GM15510 (cell line): ENCODE results near the gene ZMPSTE24.

Experiments used
- POLR2A ChIP-seq: IDR thresholded peaks from 3 replicates; pipeline ENCODE4 v1.6.1; 2011; ENCODE audit warnings: borderline replicate concordance; ENCODE audit not compliant: insufficient read length; ENCODE audit errors: extremely low read depth

Gene ZMPSTE24

DNA sequence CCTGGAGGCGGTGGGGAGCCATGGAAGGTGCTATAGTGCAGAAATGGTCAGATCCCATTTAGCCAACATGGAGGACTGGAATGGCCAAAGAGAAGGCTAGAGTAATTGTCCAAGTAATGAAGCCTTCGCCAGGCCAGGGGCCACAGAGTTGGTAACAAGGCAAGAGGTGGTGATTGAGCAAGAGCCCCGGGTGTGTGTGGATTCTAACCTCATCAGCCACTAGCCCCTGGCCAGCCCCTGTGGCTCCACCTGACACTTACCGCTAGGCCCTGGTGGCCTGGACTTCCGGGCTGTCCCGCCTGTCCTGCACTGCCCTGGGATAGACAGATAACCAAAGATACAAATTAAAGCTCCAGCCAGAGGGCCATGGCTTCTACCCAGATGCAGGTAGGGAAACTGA, 49.1 kb downstream of the ZMPSTE24 start:
- TF ChIP-seq POLR2A, result no peak

DNA sequence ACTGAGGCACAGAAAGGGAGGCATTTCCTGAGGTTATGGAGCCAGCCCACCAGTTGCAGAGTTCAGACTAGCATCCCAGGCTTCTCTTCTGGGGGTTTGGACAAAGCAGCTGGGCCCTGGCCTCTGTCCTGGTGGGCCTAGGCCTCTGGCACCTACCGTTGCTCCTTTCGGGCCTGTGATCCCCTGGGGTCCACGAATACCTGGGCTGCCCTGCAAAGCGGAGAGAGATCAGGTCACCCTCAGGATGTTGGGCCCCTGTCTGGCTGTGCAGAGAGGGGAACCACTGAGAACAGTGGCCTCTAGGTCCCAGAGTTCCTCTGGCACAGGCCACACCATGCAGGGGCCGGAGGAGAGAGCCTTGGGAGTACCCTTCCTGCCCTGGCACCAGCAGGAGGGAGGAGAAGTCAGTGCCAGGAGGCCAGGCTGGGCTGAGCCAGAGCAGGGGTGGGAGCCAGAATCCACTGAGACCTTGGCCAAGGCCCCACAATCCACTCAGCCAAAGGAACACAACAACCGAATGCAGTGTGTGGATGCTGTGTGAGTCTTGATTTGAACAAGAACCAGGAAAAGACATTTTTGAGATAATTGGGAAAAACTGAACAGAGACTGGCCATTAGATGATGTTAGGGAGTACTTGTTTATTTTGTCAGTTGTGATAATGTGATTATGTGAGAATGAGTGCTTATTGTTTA, 50.1 kb downstream of the ZMPSTE24 start:
- TF ChIP-seq POLR2A, result no peak

DNA sequence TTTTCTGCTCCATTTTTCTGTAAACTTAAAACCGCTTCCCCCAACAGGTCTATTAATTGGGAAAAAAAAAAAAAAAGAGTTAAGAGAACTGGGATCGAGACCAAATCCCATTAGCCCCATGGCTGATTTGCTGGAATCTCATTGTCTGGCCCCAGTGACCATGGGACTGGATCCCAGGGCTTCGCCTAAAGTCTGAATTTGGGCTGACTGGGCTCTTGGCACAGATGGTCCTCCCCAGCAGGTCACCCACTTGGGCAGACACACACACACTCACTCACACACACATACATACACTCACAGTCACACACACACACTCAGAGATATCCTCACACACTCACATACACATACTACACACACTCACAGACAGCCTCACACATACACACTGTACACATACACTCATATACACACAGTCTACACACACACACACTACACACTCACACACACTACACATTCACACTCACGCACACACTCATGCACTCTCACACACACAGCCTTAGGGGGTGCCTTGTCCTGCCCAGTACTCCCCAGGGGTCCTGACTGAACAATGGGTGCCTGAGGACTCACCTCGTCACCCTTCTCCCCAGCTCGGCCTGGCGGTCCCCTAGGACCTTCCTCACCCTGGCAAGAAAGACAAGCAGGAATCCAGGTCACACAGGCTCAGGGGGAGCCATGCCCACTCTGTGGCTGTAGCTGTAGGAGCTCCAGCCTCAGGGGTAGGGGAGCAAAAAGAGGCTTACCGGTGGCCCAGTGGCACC, 51.5 kb downstream of the ZMPSTE24 start:
- TF ChIP-seq POLR2A, result no peak

DNA sequence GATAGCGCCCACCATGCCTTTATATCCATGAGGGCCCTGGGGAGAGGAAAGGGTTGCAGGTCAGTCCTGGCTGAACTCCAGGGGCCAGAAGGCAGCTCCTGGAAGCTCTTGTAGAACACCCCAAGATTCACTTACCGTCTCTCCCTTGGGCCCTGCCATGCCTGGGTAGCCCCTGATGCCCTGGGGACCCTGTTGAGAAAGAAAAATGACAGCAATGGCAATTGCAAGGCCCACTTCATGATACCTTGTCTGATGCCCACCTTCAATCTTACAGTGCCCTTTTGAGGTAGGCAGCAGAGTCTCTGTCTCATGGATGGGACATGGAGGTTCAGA, 52.1 kb downstream of the ZMPSTE24 start:
- TF ChIP-seq POLR2A, result no peak

DNA sequence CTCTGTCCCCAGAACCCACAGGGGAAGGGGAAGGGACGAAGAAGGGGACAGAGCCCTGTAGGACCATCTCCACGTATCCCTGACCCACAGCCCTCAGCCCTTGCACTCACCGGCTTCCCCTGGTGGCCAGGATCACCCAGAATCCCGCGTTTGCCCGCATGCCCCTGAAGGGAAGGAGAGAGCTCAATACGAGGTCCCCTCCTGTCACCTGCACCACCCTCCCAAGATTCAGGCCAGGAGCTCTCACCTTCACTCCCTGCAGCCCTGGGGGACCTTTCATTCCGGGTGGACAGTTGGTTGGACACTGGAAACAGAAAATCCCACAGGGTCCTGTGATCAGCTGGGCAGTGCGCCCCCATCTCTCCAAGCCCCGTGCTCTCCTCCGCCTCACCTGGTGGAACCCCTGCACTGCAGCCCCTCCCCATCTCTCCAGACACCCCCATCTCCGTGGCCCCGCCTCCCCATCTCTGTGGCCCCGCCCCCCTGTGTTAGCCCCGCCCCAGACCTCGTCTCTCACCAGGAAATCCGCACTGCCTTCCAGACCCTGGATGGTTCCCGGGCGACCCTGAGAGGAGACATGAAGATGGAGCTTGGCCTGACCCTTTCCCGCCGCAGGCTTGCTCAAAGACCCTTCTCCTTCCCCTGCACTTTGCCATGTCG, 53.1 kb downstream of the ZMPSTE24 start:
- no peak for TF ChIP-seq POLR2A

DNA sequence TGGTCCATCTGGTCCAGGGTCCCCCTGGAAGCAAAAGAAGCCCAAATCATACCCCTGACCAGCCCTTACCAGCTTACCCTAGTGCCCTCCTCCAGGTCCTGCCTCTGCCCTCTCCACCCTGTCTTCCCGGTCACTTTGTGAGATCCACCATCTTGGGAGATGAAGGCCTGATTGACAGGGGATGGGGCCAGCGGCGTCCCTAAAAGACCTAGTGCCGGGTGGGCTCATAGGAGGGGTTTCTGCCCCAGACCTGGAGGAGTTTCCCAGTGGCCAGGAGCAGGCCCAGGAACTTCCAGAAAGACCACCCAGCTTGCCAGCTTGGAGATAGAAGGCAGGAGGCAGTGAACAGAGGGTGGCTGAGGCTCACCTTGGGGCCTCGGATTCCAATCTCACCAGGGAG, 53.7 kb downstream of the ZMPSTE24 start:
- TF ChIP-seq POLR2A, result no peak

DNA sequence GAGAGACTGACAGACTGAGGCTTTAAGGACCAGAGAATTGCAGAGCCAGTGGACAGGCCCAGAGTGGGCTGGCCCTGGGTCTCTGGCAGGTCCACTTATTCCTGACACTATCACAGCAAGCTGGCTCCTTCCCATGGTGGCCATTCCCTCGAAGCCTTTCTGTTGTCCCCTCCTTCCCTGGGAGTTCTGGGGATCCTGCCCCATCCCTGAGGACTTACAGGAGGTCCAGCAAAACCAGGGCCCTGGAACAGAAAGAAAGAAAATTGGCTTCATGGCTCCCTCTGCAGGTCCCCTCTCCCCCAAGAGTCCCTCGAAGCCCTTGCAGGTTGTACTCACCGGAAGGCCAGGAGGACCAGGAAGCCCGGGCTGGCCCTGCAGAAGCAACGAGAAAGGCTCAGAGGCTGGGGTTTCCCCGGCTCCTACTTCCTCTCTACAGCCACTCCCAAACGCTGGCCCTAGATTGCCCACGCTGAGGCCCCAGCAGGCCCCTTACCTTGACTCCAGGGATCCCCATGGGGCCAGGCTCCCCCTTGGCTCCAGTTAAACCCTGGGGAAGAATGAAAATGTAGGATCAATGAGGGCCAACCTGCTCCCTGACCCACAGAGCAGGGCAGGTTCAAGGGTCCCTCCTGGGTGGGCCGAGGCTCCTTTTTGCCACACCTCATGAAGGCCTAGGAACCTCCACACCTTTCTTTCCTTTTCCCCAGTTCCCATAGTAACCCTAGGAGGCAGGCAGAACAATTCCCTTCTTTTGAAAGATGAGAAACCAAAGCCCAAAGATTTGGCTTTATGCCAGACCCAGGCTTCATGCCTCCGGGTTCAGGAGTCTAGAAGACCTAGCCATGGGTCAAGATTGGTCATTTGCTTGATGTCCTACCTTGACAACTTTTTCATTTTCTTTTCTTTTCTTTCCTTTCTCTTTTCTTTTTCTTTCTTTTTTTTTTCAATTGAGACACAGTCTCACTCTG, 54.5 kb downstream of the ZMPSTE24 start:
- peak; percentile 49 for TF ChIP-seq POLR2A

DNA sequence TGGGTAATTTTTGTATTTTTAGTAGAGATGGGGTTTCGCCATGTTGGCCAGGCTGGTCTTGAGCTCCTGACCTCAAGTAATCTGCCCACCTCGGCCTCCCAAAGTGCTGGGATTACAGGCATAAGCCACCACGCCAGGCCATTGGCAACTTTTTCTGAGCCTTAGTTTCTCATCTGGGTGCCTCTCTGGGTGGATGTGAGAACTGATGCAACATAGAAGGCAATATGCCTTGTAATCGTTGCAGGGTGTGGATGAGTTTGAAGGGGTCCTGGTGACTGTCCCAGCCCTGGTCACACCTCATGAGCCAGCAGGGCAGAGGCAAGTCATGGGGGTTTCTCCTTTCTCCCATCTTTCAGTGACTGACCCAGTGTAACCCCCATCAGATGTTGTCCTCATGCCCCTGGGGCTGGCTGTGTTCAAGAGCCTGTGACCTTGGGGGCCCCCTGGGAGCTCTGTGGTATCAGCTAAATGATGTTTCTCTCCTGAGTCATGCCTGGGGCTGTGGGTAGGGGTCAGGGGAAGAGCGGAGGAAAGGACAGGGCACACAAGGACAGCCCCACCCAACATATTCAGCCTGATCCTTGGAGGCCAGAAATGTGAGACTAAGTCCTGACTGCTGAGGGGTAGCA, 55.4 kb downstream of the ZMPSTE24 start:
- TF ChIP-seq POLR2A, result no peak

DNA sequence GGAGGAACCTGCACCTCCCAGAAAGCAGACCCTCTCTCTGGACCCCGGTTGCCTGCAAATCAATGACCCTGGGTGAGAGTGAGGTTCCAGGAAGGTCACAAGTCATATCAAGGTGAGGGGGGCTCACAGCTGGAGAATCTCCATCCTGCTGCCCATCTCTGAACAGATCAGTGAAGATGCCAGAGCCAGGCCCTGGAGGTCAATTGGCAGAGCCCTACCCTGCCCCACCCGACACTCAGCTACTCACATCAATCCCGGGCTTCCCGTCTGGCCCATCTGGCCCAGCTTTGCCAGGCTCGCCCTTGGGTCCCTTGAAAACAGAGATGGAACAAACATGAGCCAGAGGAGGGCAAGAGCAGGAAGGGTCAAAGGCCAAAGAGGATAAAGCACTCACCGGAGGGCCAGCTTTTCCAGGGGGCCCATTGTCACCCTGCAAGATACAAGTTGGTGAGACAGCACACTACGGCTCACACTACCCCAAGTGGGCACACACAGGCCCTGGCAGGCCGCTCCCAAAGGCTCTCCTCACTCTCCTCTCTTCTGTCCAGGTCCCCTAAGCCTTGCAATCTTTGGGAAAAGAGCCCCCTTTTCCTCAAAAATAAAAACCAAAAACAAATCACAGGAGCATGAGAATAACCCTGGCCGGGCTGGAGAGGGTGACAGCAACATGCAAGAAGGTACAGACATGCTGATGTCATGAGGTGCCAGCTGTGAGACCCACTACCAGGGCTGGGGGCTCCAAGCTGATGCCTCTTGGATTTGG, 56.1 kb downstream of the ZMPSTE24 start:
- TF ChIP-seq POLR2A, result no peak

DNA sequence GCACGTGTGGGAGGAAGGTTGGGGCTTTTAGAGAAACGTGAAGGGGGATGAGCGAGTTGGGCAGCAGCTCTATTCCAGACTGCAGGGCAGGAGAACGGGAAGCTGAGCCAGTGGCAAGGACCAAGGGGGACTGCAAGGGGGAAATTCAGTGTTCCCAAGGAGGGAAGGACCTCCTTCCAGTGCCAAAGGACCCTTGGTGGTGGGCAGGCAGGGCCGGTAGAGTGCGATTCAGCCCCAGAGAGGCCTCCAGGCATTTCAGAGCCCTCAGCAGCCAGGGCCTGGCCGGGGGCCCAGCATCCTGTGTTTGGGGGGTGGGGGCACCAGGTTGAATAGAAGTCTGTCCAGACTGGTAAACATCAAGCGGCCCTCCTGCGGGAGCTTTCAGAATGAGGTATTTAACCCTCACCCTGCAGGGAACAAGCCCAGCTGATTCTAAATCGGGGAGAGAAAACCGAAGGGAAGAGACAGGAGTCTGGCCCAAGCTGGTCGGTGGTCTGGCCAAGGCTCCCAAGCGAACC, 56.7 kb downstream of the ZMPSTE24 start:
- no peak for TF ChIP-seq POLR2A

DNA sequence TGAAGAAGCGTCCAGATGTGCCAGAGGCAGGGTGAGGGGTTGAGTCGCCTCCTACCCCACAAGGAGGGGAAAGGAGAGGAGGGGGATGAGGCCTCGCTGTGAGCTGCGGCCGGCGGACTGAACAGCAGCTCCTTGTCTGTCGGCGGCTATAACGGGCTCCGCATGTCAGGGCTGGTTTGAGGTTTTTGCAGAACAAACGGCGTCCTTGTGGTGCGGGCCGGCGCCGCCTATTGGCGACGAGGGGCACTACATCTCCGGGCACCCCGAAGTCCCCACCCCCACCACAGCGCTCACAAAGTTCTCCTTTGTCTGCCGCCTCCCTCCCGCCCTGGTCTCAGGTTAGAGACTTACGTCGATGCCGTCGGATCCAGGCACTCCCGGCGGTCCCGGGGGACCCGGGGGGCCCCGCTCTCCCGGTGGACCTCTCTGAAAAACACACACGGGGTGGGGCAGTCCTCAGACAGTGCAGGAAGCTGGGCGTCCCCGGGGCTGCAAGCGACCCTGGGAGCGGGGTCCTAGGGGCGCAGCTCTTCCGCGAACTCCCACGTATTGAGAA, 57.3 kb downstream of the ZMPSTE24 start:
- TF ChIP-seq POLR2A, result peak; percentile 39

DNA sequence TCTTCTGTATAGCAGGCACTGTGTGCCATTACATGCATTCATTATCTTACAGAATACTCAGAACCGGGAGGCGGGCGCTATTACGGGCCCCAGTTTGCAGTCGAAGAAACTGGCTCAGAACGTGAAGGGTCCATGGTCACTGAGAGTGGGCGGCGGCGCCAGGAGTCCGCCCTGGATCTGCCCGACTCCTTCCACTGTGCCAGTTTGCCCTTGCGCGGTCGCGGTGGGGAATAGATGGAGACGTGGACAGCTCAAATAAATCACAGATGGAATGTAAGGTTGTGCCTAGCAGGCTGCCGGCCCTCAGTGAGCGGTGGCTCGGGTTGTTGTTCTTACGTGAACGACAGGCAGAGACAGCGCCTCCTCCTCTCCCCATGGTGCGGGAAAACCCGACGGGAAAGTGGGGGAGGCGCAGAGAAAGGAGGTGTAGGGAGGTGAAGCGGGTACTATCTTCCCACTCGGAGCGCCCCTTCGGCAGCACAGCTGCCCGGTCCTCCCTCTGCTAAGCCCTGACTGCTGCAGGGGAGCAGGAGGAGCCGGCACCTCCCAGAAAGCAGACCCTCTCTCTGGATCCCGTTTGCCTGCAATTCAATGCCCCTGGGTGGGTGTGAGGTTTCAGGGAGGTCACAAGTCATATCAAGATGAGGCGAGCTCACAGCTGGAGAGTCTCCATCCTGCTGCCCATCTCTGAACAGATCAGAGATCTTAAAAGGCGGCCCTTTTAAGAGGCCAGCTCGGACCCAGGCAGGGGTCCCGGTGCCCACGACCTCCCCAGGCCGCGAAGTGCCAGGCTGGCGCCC, 58.0 kb downstream of the ZMPSTE24 start:
- TF ChIP-seq POLR2A, result no peak

DNA sequence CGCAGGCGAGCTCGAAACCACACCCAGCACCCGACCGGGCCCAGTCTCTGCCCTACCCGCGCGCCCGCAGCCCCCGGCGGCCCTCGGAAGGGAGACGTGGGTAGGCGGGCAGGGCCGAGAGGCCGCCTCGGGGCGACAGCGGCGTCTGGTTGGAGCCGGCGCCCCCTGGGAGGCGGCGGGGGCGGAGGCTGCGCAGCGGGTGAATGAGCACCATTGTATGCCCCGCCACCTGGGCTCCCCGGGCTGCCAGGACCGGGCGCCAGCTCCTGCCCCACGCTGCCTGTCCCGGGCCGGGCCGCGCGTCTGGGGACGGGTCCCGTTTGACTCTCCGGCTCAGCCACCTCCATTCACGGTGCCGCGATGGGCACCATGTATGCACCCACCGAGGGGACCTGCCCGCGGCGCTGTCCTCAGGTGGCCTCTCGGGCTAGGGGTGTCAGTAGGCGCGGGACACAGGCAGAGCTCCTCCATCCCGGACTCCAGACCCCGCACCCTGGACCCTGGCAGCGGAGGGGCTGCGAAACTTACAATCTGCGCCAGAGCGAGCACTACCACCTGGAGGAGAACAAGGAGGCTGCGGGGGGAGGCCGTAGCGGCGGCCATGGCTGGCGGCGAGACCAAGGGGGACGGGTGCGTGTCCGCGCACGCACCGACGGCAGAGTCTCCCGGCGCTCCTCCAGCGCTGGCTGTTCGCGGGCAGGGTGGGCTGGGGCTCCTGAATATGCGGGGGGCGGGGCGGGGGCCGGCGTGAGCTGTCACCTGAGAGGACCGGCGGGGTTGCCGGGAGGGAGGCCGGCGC, 58.8 kb downstream of the ZMPSTE24 start, which contains the start of gene COL9A2:
Gene COL9A2 (minus strand): TSS at position 692 of the 799 bp plus-strand sequence. CDS start 89 bp downstream, at position 603.
- no peak for TF ChIP-seq POLR2A
